HepG2 (cell line): ENCODE results near the gene PLEKHN1. TPM values are rescaled to one million over a fixed set of nuclear protein-coding genes. Genes with fewer than 3 reads are reported as not detected.

Source experiments
- GLI4 ChIP-seq: sonication (generic); formaldehyde crosslinking; IDR thresholded peaks from 2 replicates; pipeline ENCODE4 v1.5.1; 2020; ENCODE audit warnings: missing genetic modification reagents, mild to moderate bottlenecking, moderate library complexity, borderline replicate concordance
- KDM2A ChIP-seq: sonication (generic); formaldehyde crosslinking; IDR thresholded peaks from 2 replicates; pipeline ENCODE4 v1.4.0; 2020; ENCODE audit warnings: low read depth, missing genetic modification reagents, borderline replicate concordance
- KMT2A ChIP-seq: sonication (generic); formaldehyde crosslinking; IDR thresholded peaks from 2 replicates; pipeline ENCODE4 v1.4.0; 2020; ENCODE audit warnings: missing genetic modification reagents
- NCOA5 ChIP-seq: sonication (generic); formaldehyde crosslinking; IDR thresholded peaks from 2 replicates; pipeline ENCODE4 v1.4.0; 2020; ENCODE audit warnings: missing genetic modification reagents
- SIN3B ChIP-seq: fragments of 150-350 bp; IDR thresholded peaks from 2 replicates; pipeline ENCODE4 v1.6.1; 2014; ENCODE audit warnings: low read length
- SOX13 ChIP-seq, 3 experiments: fragments of 450-650 bp in 1 of 3; sonication (generic) in 1 of 3; formaldehyde crosslinking in 1 of 3; IDR thresholded peaks in 2 of 3; conservative IDR thresholded peaks in 1 of 3; 2 replicates each; pipeline versions ENCODE4 v1.5.0 to v1.6.1; 2016 to 2020; ENCODE audit warnings: antibody characterized with exemption in 1 of 3, mild to moderate bottlenecking in 1 of 3, missing compliant biosample characterization in 1 of 3, missing genetic modification reagents in 1 of 3, moderate library complexity in 1 of 3
- SRY ChIP-seq: sonication (generic); formaldehyde crosslinking; IDR thresholded peaks from 2 replicates; pipeline ENCODE4 v1.8.0; 2022; ENCODE audit warnings: mild to moderate bottlenecking, missing genetic modification reagents
- ZFP36 ChIP-seq: fragments of 150-350 bp; IDR thresholded peaks from 2 replicates; pipeline ENCODE4 v1.6.1; 2018; ENCODE audit warnings: borderline replicate concordance, low read length, low read depth; ENCODE audit not compliant: partially characterized antibody
- ZNF224 ChIP-seq: sonication (generic); formaldehyde crosslinking; IDR thresholded peaks from 2 replicates; pipeline ENCODE4 v1.5.0; 2020; ENCODE audit warnings: mild to moderate bottlenecking, missing genetic modification reagents
- ZNF609 ChIP-seq: sonication (generic); formaldehyde crosslinking; IDR thresholded peaks from 2 replicates; pipeline ENCODE4 v1.4.0; 2020; ENCODE audit warnings: mild to moderate bottlenecking, missing genetic modification reagents, borderline replicate concordance
- ZNF761 ChIP-seq: sonication (generic); formaldehyde crosslinking; conservative IDR thresholded peaks from 2 replicates; pipeline ENCODE4 v1.4.0; 2020; ENCODE audit warnings: mild to moderate bottlenecking, missing genetic modification reagents
- polyA plus RNA-seq, 8 experiments: library from polyadenylated mRNA; depleted of rRNA in 3 of 8; stranded (reverse) in 7 of 8; unstranded in 1 of 8; fragments of >200 nt; fragmentation: Illumina TruSeq in 4 of 8; extraction: Trizol in 4 of 8; gene quantifications; 2 replicates each; pipeline versions ENCODE4 v1.2.1 to v1.2.3, GENCODE V29; 2011 to 2016; ENCODE audit warnings: low read depth in 4 of 8, missing spikeins in 1 of 8, mixed read lengths in 1 of 8; ENCODE audit not compliant: insufficient read depth in 1 of 8
- total RNA-seq, 5 experiments: library from RNA; depleted of rRNA; stranded (reverse); fragments of >200 nt; fragmentation: Illumina TruSeq; extraction: Trizol; gene quantifications; 2 replicates each; pipeline ENCODE4 v1.2.3, GENCODE V29; 2016; ENCODE audit warnings: low read depth in 1 of 5
- TF ChIP-seq, protein P1 (sequence below): sonication (generic); formaldehyde crosslinking; IDR thresholded peaks from 2 replicates; pipeline ENCODE4 v1.8.1; 2022; ENCODE audit warnings: low read depth, mild to moderate bottlenecking, missing genetic modification reagents
- TF ChIP-seq, protein P2 (sequence below): sonication (generic); formaldehyde crosslinking; IDR thresholded peaks from 2 replicates; pipeline ENCODE4 v1.5.0; 2020; ENCODE audit warnings: mild to moderate bottlenecking, missing genetic modification reagents
- TF ChIP-seq, protein P3 (sequence below): sonication (generic); formaldehyde crosslinking; IDR thresholded peaks from 2 replicates; pipeline ENCODE4 v1.5.1; 2020; ENCODE audit warnings: mild to moderate bottlenecking, missing genetic modification reagents, borderline replicate concordance

PLEKHN1 gene
- total and polyA plus RNA-seq, 2 of the 13 experiments (the other 11 are each of a cell fraction or from before 2014, with no cell fraction given) = 0.42 to 0.58 TPM

DNA sequence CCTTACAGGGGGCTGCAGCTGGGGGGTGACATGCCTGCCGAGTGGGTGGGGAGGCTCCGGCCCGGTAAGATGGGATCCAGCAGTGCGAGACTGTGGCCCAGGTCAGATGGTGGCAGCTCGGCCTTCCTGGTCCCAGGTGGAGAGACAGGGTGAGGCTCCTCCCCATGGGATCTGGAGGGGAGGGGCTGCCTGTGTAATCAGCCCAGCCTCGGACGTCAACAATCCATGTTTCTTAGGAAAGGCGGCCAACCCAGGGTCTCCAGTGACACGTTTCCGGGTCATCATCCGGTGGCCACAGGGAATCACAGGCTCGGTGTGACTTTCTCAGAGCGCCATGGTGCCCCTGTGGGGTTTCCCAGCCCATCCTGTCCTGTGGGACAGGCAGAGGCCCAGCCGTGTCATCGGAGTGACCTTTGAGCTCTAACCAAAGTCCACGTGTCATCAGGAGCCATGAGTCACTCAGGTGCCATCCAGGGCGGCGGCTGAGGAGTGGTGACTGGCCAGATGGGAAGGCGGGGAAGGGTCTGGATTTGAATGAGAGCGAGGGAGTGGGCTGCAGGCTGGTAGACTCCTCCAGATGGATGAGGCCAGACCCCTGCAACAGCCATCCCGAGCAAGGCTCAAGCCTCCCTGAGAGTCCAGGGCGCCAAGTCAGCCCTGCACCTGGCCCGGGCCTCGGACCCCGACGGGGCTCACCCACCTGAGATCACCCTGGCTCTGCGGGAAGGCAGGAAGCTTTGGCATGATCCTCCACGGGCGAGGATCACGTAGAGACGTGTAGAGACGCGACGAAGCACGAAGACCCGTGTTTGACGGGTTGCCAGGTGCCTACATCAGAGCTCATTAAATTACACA, 40.2 kb downstream of the PLEKHN1 start (continued):
- TF ChIP-seq, protein P1, sequence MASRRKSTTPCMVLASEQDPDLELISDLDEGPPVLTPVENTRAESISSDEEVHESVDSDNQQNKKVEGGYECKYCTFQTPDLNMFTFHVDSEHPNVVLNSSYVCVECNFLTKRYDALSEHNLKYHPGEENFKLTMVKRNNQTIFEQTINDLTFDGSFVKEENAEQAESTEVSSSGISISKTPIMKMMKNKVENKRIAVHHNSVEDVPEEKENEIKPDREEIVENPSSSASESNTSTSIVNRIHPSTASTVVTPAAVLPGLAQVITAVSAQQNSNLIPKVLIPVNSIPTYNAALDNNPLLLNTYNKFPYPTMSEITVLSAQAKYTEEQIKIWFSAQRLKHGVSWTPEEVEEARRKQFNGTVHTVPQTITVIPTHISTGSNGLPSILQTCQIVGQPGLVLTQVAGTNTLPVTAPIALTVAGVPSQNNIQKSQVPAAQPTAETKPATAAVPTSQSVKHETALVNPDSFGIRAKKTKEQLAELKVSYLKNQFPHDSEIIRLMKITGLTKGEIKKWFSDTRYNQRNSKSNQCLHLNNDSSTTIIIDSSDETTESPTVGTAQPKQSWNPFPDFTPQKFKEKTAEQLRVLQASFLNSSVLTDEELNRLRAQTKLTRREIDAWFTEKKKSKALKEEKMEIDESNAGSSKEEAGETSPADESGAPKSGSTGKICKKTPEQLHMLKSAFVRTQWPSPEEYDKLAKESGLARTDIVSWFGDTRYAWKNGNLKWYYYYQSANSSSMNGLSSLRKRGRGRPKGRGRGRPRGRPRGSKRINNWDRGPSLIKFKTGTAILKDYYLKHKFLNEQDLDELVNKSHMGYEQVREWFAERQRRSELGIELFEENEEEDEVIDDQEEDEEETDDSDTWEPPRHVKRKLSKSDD (CRISPR knock-in tag) = peak; percentile 90
- no peak for TF ChIP-seq ZFP36
- TF ChIP-seq NCOA5 (CRISPR knock-in tag) = no peak
- peak; percentile 89 for TF ChIP-seq KDM2A (CRISPR knock-in tag)
- TF ChIP-seq ZNF609 (CRISPR knock-in tag) = peak; percentile 84
- TF ChIP-seq, protein P2, sequence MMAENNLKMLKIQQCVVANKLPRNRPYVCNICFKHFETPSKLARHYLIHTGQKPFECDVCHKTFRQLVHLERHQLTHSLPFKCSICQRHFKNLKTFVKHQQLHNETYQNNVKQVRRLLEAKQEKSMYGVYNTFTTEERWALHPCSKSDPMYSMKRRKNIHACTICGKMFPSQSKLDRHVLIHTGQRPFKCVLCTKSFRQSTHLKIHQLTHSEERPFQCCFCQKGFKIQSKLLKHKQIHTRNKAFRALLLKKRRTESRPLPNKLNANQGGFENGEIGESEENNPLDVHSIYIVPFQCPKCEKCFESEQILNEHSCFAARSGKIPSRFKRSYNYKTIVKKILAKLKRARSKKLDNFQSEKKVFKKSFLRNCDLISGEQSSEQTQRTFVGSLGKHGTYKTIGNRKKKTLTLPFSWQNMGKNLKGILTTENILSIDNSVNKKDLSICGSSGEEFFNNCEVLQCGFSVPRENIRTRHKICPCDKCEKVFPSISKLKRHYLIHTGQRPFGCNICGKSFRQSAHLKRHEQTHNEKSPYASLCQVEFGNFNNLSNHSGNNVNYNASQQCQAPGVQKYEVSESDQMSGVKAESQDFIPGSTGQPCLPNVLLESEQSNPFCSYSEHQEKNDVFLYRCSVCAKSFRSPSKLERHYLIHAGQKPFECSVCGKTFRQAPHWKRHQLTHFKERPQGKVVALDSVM (CRISPR knock-in tag) = peak; percentile 52; the same call in 1 of the 2 replicates
- peak; percentile 95 for TF ChIP-seq SRY (CRISPR knock-in tag)
- 0 out of 2 replicates have a peak, but pooled peaks have one; percentile 23 for TF ChIP-seq GLI4 (CRISPR knock-in tag)
- TF ChIP-seq SOX13 (IDR thresholded peaks at IDR 0.05) = no peak
- TF ChIP-seq SOX13 (CRISPR knock-in tag; conservative IDR thresholded peaks at IDR 0.05 in 1 of 2, IDR thresholded peaks at IDR 0.05 in 1 of 2) = peak in 1 of 2 experiments; percentile 55; a peak in 2 of 4 replicates
- TF ChIP-seq ZNF761 (CRISPR knock-in tag) = peak; percentile 57; the same call in 1 of the 2 replicates
- peak; percentile 79 for TF ChIP-seq ZNF224
- 0 out of 2 replicates have a peak, but pooled peaks have one; percentile 33 for TF ChIP-seq KMT2A (CRISPR knock-in tag)
- TF ChIP-seq, protein P3, sequence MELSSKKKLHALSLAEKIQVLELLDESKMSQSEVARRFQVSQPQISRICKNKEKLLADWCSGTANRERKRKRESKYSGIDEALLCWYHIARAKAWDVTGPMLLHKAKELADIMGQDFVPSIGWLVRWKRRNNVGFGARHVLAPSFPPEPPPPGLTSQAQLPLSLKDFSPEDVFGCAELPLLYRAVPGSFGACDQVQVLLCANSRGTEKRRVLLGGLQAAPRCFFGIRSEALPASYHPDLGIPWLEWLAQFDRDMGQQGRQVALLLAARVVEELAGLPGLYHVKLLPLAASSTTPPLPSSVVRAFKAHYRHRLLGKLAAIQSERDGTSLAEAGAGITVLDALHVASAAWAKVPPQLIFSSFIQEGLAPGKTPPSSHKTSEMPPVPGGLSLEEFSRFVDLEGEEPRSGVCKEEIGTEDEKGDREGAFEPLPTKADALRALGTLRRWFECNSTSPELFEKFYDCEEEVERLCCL (CRISPR knock-in tag) = peak; percentile 82; the same call in 1 of the 2 replicates
- TF ChIP-seq SIN3B = no peak
